ENCODE results near the gene NDNF.

NDNF gene

GRCh38 chr4:121009578-121010478 is 62.5 kb downstream of the NDNF start:
- no peak for DNase-seq

- DNase-seq = no peak
These were observed 64.7 kb downstream of the NDNF start for GRCh38 chr4:121007660-121008059.

GRCh38 chr4:121003863-121004262 is 68.5 kb downstream of the NDNF start:
- no peak for DNase-seq

- no peak for DNase-seq
These were observed 76.9 kb downstream of the NDNF start for GRCh38 chr4:120995266-120996010.

- no peak for DNase-seq
These were observed 77.8 kb downstream of the NDNF start for GRCh38 chr4:120994521-120994920.

GRCh38 chr4:120991885-120992284 is 80.5 kb downstream of the NDNF start:
- DNase-seq = no peak

GRCh38 chr4:120990246-120990645 is 82.1 kb downstream of the NDNF start:
- no peak for DNase-seq

Measured in hematopoietic multipotent progenitor cell treated with erythropoietin and hydrocortisone succinate and interleukin-3 and kit ligand, for 4 days (in vitro differentiated cells).